Stimulated activated CD8-positive, alpha-beta memory T cell treated with anti-CD3 and anti-CD28 coated beads, Interleukin-12 subunit alpha, Interleukin-12 subunit beta, amount 100 ng/mL, for 24 hours (primary cell): ENCODE results near the gene LRMDA.

Source experiments
- DNase-seq: peaks from one replicate; pipeline ENCODE4 v3.0.0-alpha.2; 2020; ENCODE audit errors: extremely low read depth

LRMDA gene

GRCh38 chr10:75709245-75709644 is 277.8 kb downstream of the LRMDA start:
- DNase-seq = no peak

DNA sequence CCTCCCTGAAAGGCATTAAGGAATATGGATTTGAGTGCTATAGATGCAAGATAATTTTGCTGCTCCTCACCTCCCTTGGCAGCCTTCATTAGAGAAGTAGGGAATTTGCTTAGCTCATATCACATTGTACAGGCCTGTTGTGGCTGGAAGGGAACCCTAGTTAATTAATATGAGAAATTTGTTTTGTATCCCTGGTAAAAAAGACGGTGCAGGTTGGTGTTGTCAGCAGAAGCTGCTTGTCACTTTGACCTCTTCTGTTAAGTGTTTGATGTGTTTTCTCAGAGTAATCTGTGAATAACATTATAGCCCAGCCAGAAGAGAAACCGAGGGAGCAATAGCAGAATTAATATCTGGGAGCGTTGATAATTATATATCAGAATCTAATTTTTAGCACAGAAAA is 278.4 kb downstream of the LRMDA start:
- no peak for DNase-seq

GRCh38 chr10:75712242-75712880 is 280.9 kb downstream of the LRMDA start:
- no peak for DNase-seq

DNA sequence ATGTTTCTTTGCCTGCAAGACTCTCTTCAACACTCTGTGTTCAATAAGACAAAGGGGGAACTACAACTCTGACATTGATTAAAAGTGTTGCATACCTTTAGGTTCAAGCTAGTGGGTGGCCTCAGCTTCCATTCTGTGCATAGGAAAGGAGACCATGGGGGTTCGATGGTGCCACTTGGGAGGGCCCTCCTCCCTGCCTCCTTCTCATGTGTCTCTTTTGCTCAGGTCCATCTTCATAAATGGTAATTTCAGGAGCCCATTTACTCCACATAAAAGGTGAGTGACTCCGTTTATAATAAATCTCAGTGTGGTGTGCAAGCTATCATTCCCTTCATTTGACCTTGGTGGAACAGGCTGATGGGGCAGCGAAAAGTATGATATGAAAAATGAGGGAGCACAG is 285.1 kb downstream of the LRMDA start:
- no peak for DNase-seq

- no peak for DNase-seq
These were observed 285.9 kb downstream of the LRMDA start for GRCh38 chr10:75717126-75717916.

DNA sequence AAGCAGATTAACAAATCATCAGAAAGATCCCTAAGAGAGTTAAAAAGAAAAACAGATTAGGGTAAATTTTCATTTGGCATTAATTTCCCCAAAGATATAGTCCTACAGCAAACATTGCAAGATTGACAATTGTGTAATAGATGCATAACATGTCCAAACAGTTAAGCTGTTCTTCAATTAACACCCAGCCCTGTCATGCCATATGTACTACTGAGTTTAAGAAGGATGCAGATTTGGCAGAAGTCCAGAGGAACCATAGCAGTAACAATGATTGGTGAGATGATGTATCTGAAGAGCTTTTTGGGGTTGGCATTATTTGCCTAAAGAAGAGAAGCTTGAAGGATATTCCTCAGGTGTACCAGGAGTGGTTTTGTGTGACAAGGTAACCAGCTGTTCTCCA is 287.6 kb downstream of the LRMDA start:
- DNase-seq = no peak

DNA sequence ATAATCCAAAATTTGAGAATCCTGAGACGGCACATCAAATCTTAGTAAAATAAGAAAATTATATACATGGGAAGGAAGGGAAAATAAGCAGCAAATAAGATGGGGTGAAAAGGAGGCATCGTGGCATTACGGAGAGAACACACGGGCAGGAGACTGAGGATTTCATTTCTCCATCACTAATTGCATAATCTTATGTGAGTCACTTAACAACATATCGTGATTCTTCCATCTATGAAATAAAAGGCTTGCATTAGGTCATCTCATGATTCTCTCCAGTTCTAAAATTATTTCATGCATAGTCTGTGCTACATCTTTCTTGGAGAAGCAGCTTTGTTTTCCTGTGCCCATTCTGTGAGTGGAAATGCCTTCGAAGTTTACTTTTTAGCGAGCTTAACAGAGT is 288.7 kb downstream of the LRMDA start:
- no peak for DNase-seq

DNA sequence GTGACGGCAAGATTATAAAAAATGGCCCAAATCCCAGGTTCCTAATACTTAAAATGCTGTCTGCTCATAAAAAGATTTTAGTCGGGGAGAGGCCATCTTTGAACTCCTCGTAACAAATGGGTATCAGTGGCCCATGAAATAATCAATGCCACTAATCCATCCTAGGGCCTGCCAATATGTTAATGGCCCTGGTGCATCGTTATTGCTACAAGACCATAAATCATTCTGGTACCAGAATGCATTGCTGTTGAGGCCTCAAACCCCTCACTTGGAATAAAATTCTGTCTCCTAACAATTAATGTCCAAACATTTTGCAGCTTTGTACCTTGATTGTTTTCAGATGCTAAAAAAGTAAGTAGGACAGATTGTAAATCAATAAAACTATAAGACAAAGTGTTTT is 290.6 kb downstream of the LRMDA start:
- DNase-seq = no peak

GRCh38 chr10:75722609-75723008 is 291.2 kb downstream of the LRMDA start:
- no peak for DNase-seq

DNA sequence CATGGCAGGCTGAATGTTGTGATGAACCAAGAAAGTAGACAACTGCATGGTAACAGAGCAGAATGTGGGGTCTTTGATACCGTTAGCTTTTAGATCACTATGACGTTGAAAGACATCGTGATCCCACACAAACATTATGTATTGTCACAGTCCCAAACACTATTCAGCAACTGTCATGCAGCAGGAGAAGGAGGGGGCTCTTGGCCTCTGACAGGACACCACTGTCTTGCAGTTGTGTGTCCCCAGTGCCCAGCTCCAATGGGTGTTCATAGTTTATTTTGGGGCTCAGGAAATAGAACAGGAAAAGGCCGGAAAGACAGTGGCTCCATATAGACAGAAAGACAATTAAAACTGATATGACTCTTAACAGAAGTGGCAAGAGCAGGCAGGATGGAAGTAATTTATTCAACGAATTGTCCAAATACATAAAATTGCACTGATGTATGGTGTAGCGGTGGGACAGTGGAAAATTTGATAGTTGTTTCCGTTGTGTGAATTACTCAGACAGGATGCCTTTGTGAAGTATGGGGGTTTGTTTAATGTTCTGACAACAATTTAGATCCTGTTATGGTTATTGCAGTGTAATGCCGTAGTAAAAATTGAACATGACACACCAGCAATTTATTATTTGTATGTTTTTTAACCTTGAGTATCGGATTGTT is 292.0 kb downstream of the LRMDA start:
- no peak for DNase-seq

- no peak for DNase-seq
These were observed 292.6 kb downstream of the LRMDA start for GRCh38 chr10:75724047-75724446.

- no peak for DNase-seq
These were observed 295.4 kb downstream of the LRMDA start for GRCh38 chr10:75726522-75727483.

DNA sequence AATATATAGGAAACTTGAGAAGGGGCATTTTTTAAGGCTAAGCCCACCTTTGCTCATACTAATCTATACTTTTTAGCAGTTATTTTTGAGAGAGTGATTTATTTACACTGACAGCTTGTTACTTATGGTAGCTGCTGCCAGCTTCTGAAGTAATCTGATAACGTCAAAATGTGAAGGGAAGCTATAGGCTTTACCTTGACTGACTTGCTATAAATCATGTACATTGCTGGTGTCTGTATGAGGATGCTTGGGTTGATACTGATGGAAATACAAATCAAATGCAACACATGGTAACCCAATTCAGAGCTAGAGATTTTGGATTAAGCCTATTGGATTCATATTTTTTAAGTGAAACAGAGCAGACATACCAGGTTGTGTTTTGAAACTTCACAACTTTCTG is 299.4 kb downstream of the LRMDA start:
- no peak for DNase-seq

GRCh38 chr10:75733135-75733890 is 301.9 kb downstream of the LRMDA start:
- DNase-seq = no peak

GRCh38 chr10:75736151-75736640 is 304.8 kb downstream of the LRMDA start:
- no peak for DNase-seq

GRCh38 chr10:75736889-75737579 is 305.6 kb downstream of the LRMDA start:
- DNase-seq = no peak

- no peak for DNase-seq
These were observed 306.1 kb downstream of the LRMDA start for GRCh38 chr10:75737580-75737949.

- no peak for DNase-seq
These were observed 307.5 kb downstream of the LRMDA start for GRCh38 chr10:75738924-75739323.

DNA sequence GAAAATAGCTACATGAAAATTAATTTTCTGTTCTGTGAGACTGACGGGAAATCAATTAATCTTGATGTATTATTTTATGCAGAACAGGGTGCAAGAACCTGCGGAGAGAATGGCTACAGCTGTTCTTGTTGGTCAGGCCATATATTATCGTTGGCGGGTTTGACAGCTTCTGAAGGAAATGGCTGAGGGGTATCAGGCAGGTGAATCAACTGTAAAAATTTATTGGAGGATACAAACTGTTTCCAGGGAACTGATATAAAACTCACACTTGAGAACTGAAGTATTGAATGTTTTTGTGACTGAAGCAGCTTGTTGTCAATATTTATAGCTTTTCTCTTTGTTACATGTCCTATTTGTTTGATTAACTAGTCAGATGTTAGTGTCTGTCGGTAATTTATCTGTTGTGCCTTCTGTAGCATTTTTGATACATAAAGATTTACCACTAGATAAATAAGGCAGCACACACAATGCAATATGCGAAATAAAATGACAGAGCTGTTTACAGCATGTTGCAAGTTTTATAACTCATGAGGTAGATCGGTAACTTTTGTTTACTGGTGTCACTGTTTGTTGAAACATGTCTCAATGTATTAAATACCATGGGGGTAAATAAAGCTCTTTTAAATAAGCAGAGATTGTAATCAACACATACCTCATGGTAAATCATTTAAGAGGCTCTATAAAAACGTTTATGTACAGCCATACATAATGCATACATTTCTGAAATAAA is 308.2 kb downstream of the LRMDA start:
- DNase-seq = no peak

DNA sequence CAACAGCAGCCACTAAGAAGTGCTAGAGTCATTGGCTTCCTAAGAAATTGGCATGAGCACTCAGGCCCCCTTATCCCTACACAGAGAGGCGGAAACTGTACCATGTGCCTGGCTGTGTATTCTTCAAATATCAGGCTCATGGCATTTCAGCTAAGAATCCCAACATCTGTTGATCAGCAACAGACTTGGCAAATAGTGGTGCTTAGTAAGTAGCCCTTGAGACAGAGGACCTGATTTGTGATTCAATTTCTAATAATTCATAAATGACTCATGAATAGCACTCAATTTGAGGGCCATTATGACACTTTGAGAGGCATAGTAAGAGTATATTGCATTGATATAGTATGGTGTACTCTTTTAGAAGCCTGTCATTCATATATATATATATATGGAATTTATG is 309.1 kb downstream of the LRMDA start:
- no peak for DNase-seq
